ENCODE measurements around the gene ARMS2.
A peak's percentile ranks its signal among the peaks of the same experiment; 100 is the strongest.

ARMS2 gene

GRCh38 chr10:122454603-122455080 lies at the start of gene ARMS2:
Gene ARMS2, plus strand, starts transcription at chr10:122454653. Its CDS starts 75 bp downstream, at chr10:122454728.
- no peak for DNase-seq

- peak in 1 of 2 experiments; percentile 6 for DNase-seq
Observed at GRCh38 chr10:122407375-122408125, 46.9 kb upstream of the ARMS2 start.

GRCh38 chr10:122413327-122413726 lies 41.1 kb upstream of the ARMS2 start:
- no peak for DNase-seq

GRCh38 chr10:122417667-122418066 lies 36.8 kb upstream of the ARMS2 start:
- DNase-seq: no peak

- no peak for DNase-seq
Observed at GRCh38 chr10:122419016-122419415, 35.4 kb upstream of the ARMS2 start.

- DNase-seq: no peak
Observed at GRCh38 chr10:122419876-122420623, 34.4 kb upstream of the ARMS2 start.

GRCh38 chr10:122420624-122421007 lies 33.8 kb upstream of the ARMS2 start:
- no peak for DNase-seq

- no peak for DNase-seq
Observed at GRCh38 chr10:122421054-122421625, 33.3 kb upstream of the ARMS2 start.

GRCh38 chr10:122421742-122422141 lies 32.7 kb upstream of the ARMS2 start:
- DNase-seq: no peak

- DNase-seq: no peak
Observed at GRCh38 chr10:122422266-122422989, 32.0 kb upstream of the ARMS2 start.

- no peak for DNase-seq
Observed at GRCh38 chr10:122424059-122424458, 30.4 kb upstream of the ARMS2 start.

GRCh38 chr10:122426829-122427228 lies 27.6 kb upstream of the ARMS2 start:
- DNase-seq: no peak

GRCh38 chr10:122427280-122427679 lies 27.2 kb upstream of the ARMS2 start:
- no peak for DNase-seq

GRCh38 chr10:122435212-122435827 lies 19.1 kb upstream of the ARMS2 start:
- no peak for DNase-seq

- DNase-seq: no peak
Observed at GRCh38 chr10:122441961-122442360, 12.5 kb upstream of the ARMS2 start.

GRCh38 chr10:122445469-122445868 lies 9.0 kb upstream of the ARMS2 start:
- DNase-seq: no peak

- DNase-seq: no peak
Observed at GRCh38 chr10:122445904-122446303, 8.5 kb upstream of the ARMS2 start.

GRCh38 chr10:122446668-122447423 lies 7.6 kb upstream of the ARMS2 start:
- DNase-seq: no peak

- DNase-seq: no peak
Observed at GRCh38 chr10:122448600-122448999, 5.9 kb upstream of the ARMS2 start.

- no peak for DNase-seq
Observed at GRCh38 chr10:122449153-122449552, 5.3 kb upstream of the ARMS2 start.

- no peak for DNase-seq
Observed at GRCh38 chr10:122450353-122450990, 4.0 kb upstream of the ARMS2 start.

Data from activated CD4-positive, alpha-beta T cell treated with anti-CD3 and anti-CD28 coated beads, Interleukin-2, amount 50 U/mL, for 4 hours (primary cell).